Pons (tissue), 1 donor: ENCODE data around the gene MICALL1.

Experiments
- DNase-seq: peaks from one replicate; pipeline ENCODE4 v3.0.0-alpha.2; 2016; ENCODE audit warnings: low spot score

MICALL1 gene

DNA sequence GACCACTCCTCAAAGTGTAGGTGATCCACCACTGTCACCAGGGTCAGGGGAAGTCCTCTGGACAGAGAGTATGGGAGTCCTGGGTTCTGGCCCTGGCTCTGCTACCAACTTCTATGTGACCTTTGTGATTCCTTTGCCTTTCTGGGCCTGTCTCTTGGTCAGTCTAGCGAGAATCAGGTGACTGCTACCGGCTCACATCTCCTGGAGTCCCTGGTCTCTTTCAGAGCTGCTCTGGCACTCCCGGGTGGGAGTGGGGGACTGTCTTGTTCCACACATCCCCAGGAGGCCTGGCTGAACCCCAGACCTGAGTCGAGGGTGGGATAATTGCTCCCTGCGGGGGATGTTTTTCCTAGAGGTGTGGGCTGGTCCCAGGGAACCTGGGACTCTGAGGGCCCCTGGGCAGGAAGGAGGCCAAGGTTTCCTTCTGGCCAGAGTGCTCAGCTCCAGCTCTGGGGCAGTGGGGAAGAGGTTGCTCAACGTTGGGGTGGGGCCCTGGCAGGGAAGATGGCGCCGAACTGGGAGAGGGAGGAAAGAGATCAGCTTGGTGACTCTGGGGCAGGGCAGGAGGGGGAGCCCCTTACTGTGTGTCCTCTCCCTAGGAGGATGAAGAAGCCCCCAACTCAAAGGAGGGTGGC is 76.2 kb downstream of the MICALL1 start:
- peak; percentile 25 for DNase-seq

GRCh38 chr22:37982938-37983859 is 77.1 kb downstream of the MICALL1 start:
- DNase-seq = peak; percentile 37

GRCh38 chr22:37983860-37984791 is 78.0 kb downstream of the MICALL1 start, which contains the start of gene SOX10:
Gene SOX10 (minus strand): TSS chr22:37984555. CDS start chr22:37983784, 771 bp downstream.
- peak; percentile 83 for DNase-seq

GRCh38 chr22:37985050-37985585 is 79.0 kb downstream of the MICALL1 start:
- DNase-seq = peak; percentile 56

GRCh38 chr22:37985751-37986281 is 79.7 kb downstream of the MICALL1 start:
- DNase-seq = peak; percentile 95

GRCh38 chr22:37986371-37986770 is 80.3 kb downstream of the MICALL1 start:
- DNase-seq = peak; percentile 30

GRCh38 chr22:37989146-37990045 is 83.3 kb downstream of the MICALL1 start:
- DNase-seq = no peak

DNA sequence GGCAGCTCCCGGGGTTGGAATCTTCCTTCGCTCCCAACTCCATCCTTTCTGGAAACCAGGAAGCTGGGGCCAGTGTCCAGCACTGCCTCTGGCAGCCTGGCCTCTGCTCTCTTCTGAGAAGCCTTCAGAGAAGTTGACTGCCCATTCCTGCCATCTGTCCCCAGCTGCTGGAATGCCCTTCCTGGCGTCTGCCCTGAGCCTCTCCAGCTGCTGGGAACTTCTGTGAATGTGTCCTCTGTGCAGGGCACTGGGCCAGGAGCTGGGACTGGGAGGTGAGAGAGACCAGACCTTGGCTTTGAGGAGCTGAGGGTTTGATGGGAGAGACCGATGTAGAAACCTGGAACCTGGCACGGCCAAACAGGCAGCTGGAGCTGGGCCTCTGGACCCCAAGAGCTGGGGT is 84.2 kb downstream of the MICALL1 start:
- no peak for DNase-seq

DNA sequence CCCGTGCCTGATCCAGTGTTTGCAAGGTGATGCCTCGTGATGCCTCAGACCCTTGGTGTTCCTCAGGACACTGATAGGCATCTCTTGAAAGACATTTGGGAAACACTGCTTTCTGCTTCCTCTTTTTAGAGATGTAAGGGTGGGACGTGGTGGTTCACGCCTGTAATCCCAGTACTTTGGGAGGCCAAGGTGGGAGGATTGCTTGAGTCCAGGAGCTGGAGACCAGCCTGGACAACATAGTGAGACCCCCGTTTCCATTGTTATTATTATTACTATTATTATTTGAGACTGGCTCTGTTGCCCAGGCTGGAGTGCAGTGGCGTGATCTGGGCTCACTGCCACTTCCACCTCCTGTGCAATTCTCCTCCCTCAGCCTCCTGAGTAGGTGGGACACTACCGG is 84.8 kb downstream of the MICALL1 start:
- no peak for DNase-seq

- DNase-seq = no peak
These were observed 85.8 kb downstream of the MICALL1 start for GRCh38 chr22:37991731-37992442.
